ENCODE results near the gene E2F7.

Gene E2F7

GRCh38 chr12:77010691-77011548 is 54.4 kb downstream of the E2F7 start:
- peak; percentile 74 for DNase-seq

DNA sequence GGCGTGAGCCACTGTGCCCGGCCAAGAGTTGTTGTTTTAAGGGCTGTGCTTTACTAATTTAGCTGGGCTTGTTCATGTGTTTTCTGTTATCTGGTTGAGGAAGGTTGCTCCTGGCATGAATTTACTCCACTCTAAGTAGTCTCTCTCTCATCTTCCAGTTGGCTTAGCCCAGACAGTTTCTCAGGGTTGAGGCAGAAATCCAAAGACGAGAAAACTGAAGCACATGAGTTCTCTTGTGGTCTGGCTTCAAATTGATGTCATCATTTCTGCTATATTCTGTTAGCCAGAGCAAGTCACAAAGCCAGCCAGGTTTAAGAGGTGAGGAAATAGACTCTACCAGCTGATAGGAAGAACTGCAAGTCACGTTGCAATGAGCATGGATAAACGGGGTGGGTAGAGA is 57.9 kb downstream of the E2F7 start:
- no peak for DNase-seq

- DNase-seq: no peak
Observed at GRCh38 chr12:77005611-77006098, 59.7 kb downstream of the E2F7 start.

GRCh38 chr12:77003914-77004313 is 61.5 kb downstream of the E2F7 start:
- DNase-seq: no peak

GRCh38 chr12:77003246-77003645 is 62.1 kb downstream of the E2F7 start:
- DNase-seq: no peak

- DNase-seq: no peak
Observed at GRCh38 chr12:77002382-77002781, 63.0 kb downstream of the E2F7 start.

- DNase-seq: no peak
Observed at GRCh38 chr12:77001276-77001675, 64.1 kb downstream of the E2F7 start.

GRCh38 chr12:76998908-76999556 is 66.3 kb downstream of the E2F7 start:
- peak; percentile 38 for DNase-seq

DNA sequence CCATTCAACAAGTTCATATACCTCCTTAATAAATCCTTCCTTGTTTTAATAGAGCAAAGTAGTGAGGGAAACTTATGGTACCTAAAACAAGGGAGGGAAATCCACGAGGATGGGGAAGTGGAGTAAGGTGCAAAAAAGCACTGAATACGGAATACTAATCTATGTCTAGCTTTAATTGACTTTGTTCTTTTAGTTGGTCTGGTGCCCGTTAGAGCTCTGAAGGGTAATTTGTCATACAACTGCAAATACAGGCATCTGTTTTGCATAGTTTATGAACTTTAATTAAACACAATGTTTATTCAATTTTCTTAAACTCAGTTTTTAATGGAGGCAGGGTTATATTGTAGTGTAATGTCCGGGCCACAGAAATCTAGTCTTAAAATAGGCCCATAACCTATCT is 67.0 kb downstream of the E2F7 start:
- no peak for DNase-seq

DNA sequence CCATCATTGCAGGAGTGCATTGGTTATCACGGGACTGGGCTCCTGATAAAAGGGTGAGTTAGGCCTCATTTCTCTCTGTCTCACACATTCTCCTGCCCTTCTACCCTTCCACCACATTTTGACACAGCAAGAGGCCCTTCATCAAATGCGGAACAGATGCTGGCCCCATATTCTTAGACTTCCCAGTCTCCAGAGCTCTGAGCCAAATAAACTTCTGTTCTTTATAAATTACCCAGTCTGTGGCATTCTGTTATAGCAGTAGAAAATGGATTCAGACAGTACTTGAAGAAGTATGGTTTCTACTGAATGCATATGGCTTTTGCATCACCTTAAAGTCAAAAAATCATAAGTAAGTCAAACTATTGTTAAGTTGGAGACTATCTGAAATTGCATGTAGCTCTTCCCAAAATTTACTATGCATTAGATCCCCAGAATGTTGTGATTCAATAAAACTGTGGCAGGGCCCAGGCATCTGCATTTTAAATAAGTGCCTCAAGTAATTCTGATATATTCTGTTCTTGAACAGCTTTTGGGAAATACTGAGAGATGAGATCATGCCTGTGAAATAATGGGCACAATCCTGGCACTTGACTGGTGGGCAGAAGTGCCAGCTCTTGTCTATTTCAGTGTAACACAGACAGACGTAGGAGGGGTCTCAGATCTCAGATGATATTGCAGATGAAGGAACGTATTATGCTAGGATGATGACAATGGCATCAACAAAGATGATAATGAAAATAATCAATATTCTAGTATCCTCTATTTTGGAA is 68.2 kb downstream of the E2F7 start:
- no peak for DNase-seq

- DNase-seq: no peak
Observed at GRCh38 chr12:76990716-76991115, 74.7 kb downstream of the E2F7 start.

DNA sequence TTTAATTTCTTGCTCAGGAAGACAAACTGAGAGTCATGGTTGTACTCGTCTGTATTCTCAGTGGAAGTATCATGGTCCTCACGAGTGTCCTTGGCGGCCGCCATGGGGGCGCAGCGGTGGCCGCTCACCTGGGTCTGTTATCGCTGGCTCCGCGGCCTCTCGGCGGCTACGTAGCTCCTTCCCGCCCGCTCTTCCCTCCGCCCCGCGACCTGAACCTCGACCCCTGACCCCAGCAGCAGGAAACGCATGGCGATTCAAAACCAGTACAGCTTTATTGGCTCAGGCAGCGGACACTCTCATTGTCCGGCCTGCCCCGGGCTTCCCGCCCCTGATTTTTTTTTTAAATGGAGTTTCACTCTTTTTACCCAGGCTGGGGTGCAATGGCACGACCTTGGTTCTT is 80.8 kb downstream of the E2F7 start:
- DNase-seq: no peak

- no peak for DNase-seq
Observed at GRCh38 chr12:76983420-76983819, 81.9 kb downstream of the E2F7 start.

GRCh38 chr12:76980196-76980595 is 85.2 kb downstream of the E2F7 start:
- no peak for DNase-seq

DNA sequence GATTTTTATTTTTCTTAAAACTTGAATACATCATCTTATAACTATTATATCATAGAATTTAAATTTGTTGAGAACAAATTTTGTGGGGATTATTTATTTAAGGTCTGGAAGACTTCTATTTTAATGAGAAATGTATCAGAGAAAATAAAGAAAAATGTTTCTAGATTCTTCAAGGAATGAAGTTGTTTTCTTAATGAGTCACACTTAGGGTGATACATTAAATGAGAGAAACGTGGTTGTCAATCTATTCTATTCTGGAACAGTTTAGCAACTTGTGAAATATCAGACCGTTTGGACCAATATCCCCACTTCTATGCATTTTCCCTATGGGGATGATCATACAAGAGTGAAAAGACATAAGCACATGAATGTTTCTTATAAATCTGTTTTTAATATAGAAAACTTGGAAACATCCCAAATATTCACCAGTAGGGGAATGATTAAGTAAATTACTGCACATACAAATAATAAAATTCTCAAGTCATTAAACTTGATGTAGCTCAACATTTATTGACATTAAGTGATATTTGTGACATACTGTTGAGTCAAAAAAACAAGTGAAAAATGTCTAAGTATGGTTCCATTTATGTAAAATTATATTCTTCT is 88.5 kb downstream of the E2F7 start:
- DNase-seq: peak; percentile 76
